Gastrocnemius medialis (tissue), 4 donors: ENCODE results near the gene PRDM2. TPM values are rescaled to one million over a fixed set of nuclear protein-coding genes. Genes with fewer than 3 reads are reported as not detected.

Experiments
- ATAC-seq, 2 donors: fragments of 150-250 bp; one replicate each; pipeline ENCODE4 v1.9.1; 2016
- DNase-seq, 2 donors: peaks; one replicate each; pipeline ENCODE4 v3.0.0-alpha.2; 2019
- H3K27ac ChIP-seq, 4 donors: fragments of 200-600 bp; sonication (generic); 1 replicate in 1 of 4; 2 replicates in 3 of 4; pipeline ENCODE4 v1.5.1; 2016 to 2018; ENCODE audit warnings: mild to moderate bottlenecking in 2 of 4, moderate library complexity in 1 of 4
- H3K27me3 ChIP-seq, 3 donors: fragments of 200-600 bp; sonication (generic) in 2 of 3; 1 replicate in 1 of 3; 2 replicates in 2 of 3; pipeline versions ENCODE4 v1.5.1 to v1.6.0; 2016 to 2019; ENCODE audit warnings: mild to moderate bottlenecking in 1 of 3, moderate library complexity in 1 of 3
- H3K36me3 ChIP-seq, 2 donors: fragments of 200-600 bp; sonication (generic) in 1 of 2; one replicate each; pipeline ENCODE4 v1.5.1; 2017 to 2018
- H3K4me1 ChIP-seq, 2 donors: fragments of 200-600 bp; sonication (generic) in 1 of 2; one replicate each; pipeline ENCODE4 v1.5.1; 2016 to 2017; ENCODE audit warnings: mild to moderate bottlenecking in 2 of 2
- H3K4me3 ChIP-seq, 4 donors: fragments of 200-600 bp; sonication (generic) in 3 of 4; 1 replicate in 1 of 4; 2 replicates in 3 of 4; pipeline ENCODE4 v1.5.1; 2016 to 2019; ENCODE audit warnings: mild to moderate bottlenecking in 2 of 4
- H3K9me3 ChIP-seq, 3 donors: fragments of 200-600 bp; sonication (generic) in 2 of 3; 1 replicate in 1 of 3; 2 replicates in 2 of 3; pipeline ENCODE4 v1.5.1; 2016 to 2019
- CTCF ChIP-seq, 5 experiments: fragments of 450-650 bp in 3 of 5; fragments of 200-600 bp in 2 of 5; sonication (generic) in 2 of 5; IDR thresholded peaks in 4 of 5; conservative IDR thresholded peaks in 1 of 5; 1 replicate in 4 of 5; 2 replicates in 1 of 5; pipeline ENCODE4 v1.5.1; 2016 to 2019; ENCODE audit warnings: antibody characterized with exemption in 5 of 5, mild to moderate bottlenecking in 3 of 5, moderate library complexity in 3 of 5
- POLR2A ChIP-seq, 2 donors: fragments of 450-650 bp; IDR thresholded peaks; one replicate each; pipeline ENCODE4 v1.6.1; 2017; ENCODE audit warnings: antibody characterized with exemption in 2 of 2, mild to moderate bottlenecking in 2 of 2, moderate library complexity in 2 of 2
- in situ Hi-C, 4 donors: fragments of 200-750 bp; cut with MboI; loops; one replicate each; pipeline versions ENCODE4 v1.15.0 to v1.8.0; 2017; ENCODE audit warnings: low sequenced_read_pairs in 4 of 4
- intact Hi-C: fragments of 100-400 bp; cut with DNase I; formaldehyde crosslinking; loops from one replicate; pipeline ENCODE4 v1.15.1; 2023; ENCODE audit warnings: low total_unique reads
- total RNA-seq, 4 donors: library from RNA; depleted of rRNA; stranded (reverse); fragments of >200 nt; gene quantifications; one replicate each; pipeline versions ENCODE4 v1.1.0 to v1.2.3, GENCODE V29; 2016

Gene PRDM2
- total RNA-seq, 4 donors from 2014 or later: 24.1 to 38.3 (median 35.6) TPM

GRCh38 chr1:13762642-13763041 is 62.7 kb downstream of the PRDM2 start:
- no peaks in the 10 kb centered on the region for H3K36me3 ChIP-seq
- no peak overlapping the region for H3K27ac ChIP-seq
- H3K27me3 ChIP-seq: no peaks in the 10 kb centered on the region
- H3K4me1 ChIP-seq: peaks cover 79 to 80% of the 10 kb centered on the region in 2 donors
- in situ Hi-C loops (no loop called here), intact Hi-C loops (no loop called here)
- no peak overlapping the region for H3K4me3 ChIP-seq
- ATAC-seq (no peak), DNase-seq (no peak)
- TF ChIP-seq POLR2A (IDR thresholded peaks at IDR 0.05): no peak
- TF ChIP-seq CTCF (IDR thresholded peaks at IDR 0.05 in 4 of 5, conservative IDR thresholded peaks at IDR 0.05 in 1 of 5): no peak
- H3K9me3 ChIP-seq: no peaks in the 10 kb centered on the region

GRCh38 chr1:13763222-13763621 is 63.2 kb downstream of the PRDM2 start:
- no peak overlapping the region for H3K4me3 ChIP-seq
- peaks cover 73 to 74% of the 10 kb centered on the region in 2 donors for H3K4me1 ChIP-seq
- in situ Hi-C loops: no loop called here
- H3K27me3 ChIP-seq: no peaks in the 10 kb centered on the region
- H3K36me3 ChIP-seq: no peaks in the 10 kb centered on the region
- H3K27ac ChIP-seq: no peak overlapping the region
- TF ChIP-seq CTCF (IDR thresholded peaks at IDR 0.05 in 4 of 5, conservative IDR thresholded peaks at IDR 0.05 in 1 of 5): no peak
- no peak for TF ChIP-seq POLR2A (IDR thresholded peaks at IDR 0.05)
- DNase-seq (no peak), ATAC-seq (no peak)
- intact Hi-C loops: no loop called here
- H3K9me3 ChIP-seq: no peaks in the 10 kb centered on the region

- peaks cover 66 to 71% of the 10 kb centered on the region in 2 donors for H3K4me1 ChIP-seq
- H3K4me3 ChIP-seq: no peak overlapping the region
- H3K36me3 ChIP-seq: no peaks in the 10 kb centered on the region
- H3K27me3 ChIP-seq: no peaks in the 10 kb centered on the region
- ATAC-seq: no peak
- no peak for DNase-seq
- intact Hi-C loops (no loop called here), in situ Hi-C loops (no loop called here)
- H3K27ac ChIP-seq: no peak overlapping the region
- no peaks in the 10 kb centered on the region for H3K9me3 ChIP-seq
- TF ChIP-seq CTCF (IDR thresholded peaks at IDR 0.05 in 4 of 5, conservative IDR thresholded peaks at IDR 0.05 in 1 of 5): no peak
- no peak for TF ChIP-seq POLR2A (IDR thresholded peaks at IDR 0.05)
Observed at GRCh38 chr1:13763991-13764390, 64.0 kb downstream of the PRDM2 start.

GRCh38 chr1:13764588-13765332 is 64.8 kb downstream of the PRDM2 start:
- no peak for TF ChIP-seq CTCF (IDR thresholded peaks at IDR 0.05 in 4 of 5, conservative IDR thresholded peaks at IDR 0.05 in 1 of 5)
- TF ChIP-seq POLR2A (IDR thresholded peaks at IDR 0.05): no peak
- in situ Hi-C loops: no loop called here
- Histone ChIP-seq H3K27me3 (no peaks in the 10 kb centered on the region), H3K4me1 (peaks cover 59 to 70% of the 10 kb centered on the region in 2 donors), H3K4me3 (no peak overlapping the region), H3K9me3 (no peaks in the 10 kb centered on the region), H3K36me3 (no peaks in the 10 kb centered on the region), H3K27ac (no peak overlapping the region)
- ATAC-seq (no peak), DNase-seq (no peak)
- intact Hi-C loops: no loop called here
